GM21526 (cell line): ENCODE results near the gene HMGN4.
A peak's percentile ranks its signal among the peaks of the same experiment; 100 is the strongest.
"Not testable (repeated sequence)": the region's sequence is repeated elsewhere in the genome, so short reads cannot be mapped to it uniquely, and the experiment has no call there.

Experiments used
- ATAC-seq: cut with Tn5 transposase; IDR thresholded peaks from one replicate; pipeline ENCODE4 v1.9.1; 2021; ENCODE audit warnings: moderate library complexity; ENCODE audit not compliant: unreplicated experiment, low FRiP score

HMGN4 gene

GRCh38 chr6:26521600-26522391 is 16.4 kb upstream of the HMGN4 start:
- peak; percentile 76 for ATAC-seq

- not testable (repeated sequence) for ATAC-seq
These were observed 15.5 kb upstream of the HMGN4 start for GRCh38 chr6:26522486-26523228.

- ATAC-seq = not testable (repeated sequence)
These were observed 13.9 kb upstream of the HMGN4 start for GRCh38 chr6:26524314-26524713.

- ATAC-seq = no peak
These were observed 13.3 kb upstream of the HMGN4 start for GRCh38 chr6:26524722-26525370.

DNA sequence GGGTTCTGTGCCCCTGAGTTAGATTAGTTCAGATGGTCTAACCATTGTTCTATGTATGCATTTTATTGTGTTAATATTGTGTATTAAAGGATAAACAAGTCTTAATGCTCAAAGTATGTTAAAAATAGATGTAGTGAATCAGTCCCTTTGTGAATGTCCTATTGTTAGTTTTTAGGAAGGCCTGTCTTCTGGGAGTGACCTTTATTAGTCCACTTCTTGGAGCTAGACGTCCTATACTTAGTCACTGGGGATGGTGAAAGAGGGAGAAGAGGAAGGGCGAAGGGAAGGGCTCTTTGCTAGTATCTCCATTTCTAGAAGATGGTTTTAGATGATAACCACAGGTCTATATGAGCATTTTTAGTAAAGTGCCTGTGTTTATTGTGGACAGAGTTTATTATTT is 12.3 kb upstream of the HMGN4 start:
- ATAC-seq = no peak

DNA sequence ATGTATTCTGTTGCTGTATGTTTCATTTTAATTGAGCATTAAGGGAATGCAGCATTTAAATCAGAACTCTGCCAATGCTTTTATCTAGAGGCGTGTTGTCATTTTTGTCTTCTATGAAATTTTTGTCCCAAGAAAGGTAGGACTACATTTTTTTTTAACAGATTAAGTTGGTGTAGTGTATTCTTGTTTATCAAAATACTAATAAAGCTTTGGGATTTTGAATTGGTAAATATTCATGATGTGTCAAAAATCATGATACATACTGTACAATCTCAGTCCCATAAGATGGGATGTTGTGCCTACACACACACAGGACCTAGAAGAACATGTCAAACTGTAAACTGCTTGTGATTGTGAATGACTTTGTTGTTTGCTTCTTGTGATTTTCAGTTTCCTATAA is 11.2 kb upstream of the HMGN4 start:
- no peak for ATAC-seq

GRCh38 chr6:26530203-26530602 is 8.0 kb upstream of the HMGN4 start:
- ATAC-seq = no peak

DNA sequence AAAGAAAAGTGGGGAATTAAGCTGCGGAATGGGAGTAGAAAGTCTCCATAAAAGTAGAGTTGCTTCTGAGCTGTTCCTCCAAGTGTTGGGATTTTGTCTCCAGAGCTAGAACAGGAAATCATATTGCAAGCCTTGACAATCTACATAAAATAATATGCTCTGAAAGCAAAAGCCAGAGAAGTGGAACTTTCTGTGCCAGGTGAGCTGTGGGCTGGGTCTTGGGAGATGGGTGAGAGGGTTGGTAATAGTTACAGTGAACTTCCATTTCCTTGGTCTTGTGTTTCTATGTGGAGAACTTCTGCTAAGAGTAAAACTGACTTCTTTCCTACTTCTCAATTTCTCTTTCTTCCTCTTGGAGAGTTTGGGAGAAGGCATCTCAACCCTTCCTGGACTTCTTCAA is 6.3 kb upstream of the HMGN4 start:
- no peak for ATAC-seq

DNA sequence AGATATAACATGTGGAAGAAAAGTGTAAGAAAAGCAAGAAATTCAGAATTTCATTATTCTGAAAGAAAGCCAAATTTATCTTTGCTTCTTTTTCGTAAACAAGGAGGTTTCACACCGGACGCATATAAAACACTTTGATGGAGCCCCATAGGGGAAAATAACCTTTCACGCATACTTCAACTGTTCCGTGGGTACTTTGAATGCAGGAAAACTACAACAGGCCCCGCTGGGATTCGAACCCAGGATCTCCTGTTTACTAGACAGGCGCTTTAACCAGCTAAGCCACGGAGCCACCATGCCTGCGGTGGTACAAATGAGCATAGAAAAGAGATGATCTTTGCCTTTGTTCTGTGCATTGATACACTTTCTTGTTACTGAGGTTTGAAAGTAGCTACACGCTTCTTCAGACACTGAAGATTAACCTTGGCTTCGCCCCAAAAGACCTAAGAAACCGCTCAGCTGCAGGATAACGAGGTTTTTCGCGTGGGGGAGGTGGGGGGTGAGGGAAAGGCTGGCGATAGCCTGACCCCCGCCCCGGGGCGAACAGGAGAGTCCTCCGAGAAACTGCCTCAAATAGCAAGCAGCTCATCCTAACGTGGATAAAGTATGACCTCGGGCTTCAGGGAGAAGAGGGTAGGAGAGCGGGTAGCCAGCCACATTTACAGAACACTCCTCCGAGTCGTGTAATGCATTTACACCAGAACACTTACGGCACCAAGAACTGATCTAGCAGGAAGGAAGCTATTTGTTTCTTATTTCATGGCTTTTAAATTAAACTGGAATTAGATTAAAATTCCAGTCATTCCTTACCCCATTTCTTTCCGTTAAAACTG is 5.3 kb upstream of the HMGN4 start:
- peak; percentile 22 for ATAC-seq

GRCh38 chr6:26533532-26533931 is 4.6 kb upstream of the HMGN4 start:
- ATAC-seq = no peak

DNA sequence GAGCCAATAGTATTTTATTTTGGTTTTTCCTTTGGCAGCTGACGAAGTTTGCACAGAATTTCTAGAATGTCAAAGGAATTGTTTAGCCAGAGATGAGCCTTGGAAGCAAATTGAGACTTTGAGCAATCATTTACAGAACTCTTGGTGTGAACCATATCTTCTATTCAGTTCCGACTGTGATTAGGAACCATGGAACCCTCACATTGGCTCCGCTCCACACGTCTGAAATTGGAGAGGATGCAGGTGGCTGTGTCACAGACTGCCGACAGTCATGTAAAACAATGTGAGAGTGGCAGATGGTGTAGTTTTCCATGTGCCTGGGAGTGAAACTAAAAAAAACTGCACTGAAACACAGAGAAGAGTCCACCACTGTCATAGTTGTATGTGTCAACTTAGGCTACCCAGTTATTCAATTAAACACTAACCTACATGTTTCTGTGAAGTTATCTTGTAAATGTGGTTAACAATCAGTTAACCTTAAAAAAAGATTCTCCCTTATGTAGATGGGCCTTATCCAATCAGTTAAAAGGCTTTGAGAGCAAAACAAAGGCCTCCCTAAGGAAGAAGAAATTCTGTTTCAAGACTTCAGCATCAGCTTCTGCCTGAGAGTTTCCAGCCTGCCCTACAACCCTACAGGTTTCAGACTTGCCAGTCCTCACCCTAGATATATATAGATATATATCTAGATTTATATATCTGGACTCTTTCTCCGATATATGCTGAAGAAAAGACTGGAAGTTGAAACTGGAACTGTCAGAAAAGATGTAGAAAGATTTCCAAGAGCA is 3.3 kb upstream of the HMGN4 start:
- ATAC-seq = no peak

GRCh38 chr6:26536571-26537159 is 1.5 kb upstream of the HMGN4 start:
- no peak for ATAC-seq

GRCh38 chr6:26537160-26537845 is 863 bp upstream of the HMGN4 start:
- peak; percentile 40 for ATAC-seq

DNA sequence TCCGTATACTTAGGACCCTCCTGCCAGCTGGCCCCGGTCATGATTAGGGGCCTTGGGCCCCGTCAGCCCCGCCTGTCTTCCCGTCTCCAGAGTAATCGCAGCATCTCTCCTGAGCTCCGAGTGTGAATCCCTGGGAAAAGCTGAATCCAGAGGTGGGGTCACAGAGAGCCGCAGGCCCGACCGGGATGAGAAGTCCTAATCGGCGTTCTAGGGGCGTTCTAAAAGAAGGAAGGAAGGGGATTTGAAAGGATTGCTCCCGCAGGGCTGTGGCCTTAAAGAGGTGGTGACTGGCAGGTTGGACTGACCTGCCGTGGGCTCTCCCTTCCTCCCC is 371 bp downstream of the HMGN4 start:
- no peak for ATAC-seq

DNA sequence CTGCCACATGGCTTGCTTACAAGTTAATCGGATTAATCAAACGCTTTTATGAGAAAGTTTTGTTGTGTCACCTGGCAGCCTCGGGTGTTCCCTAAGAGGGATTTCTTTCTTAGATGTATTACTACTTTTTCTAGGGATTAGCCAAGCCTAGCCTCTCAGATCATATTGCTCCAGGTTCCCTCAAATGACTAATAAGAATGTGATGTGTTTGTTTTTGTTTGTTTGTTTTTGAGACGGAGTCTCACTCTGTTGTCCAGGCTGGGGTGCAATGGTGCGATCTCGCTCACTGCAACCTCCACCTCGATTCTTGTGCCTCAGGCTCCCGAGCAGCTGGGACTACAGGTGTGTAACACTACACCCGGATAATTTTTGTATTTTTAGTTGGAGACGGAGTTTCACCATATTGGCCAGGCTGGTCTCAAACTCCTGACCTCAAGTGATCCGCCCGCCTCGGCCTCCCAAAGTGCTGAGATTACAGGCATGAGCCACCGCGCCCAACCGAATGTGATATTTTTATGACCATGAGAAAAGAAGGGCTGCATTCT is 977 bp downstream of the HMGN4 start:
- no peak for ATAC-seq

- no peak for ATAC-seq
These were observed 3.4 kb downstream of the HMGN4 start for GRCh38 chr6:26541579-26541978.

GRCh38 chr6:26543953-26544352 is 5.8 kb downstream of the HMGN4 start:
- no peak for ATAC-seq

DNA sequence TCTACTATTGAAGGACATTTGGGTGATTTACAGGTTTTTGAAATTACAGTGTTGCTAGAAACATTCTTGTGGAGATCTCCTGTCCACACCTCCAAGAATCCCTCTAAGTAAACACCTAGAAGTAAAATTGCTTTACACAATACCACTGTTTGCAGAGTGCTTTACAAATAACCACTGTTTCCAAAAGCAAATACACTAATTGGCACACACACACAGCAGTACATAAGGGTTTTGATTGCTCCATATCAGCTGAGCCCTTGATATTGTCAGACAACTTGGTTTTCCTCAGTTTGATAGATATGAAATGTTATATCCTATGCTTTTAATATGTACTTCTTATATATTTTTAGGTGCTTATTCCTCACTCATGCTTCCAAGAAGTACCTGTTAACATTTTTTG is 6.3 kb downstream of the HMGN4 start:
- no peak for ATAC-seq

GRCh38 chr6:26545627-26546026 is 7.5 kb downstream of the HMGN4 start:
- no peak for ATAC-seq
